Ovary (tissue), 9 donors: Measurements from ENCODE around the gene SEMA5A. TPM values are rescaled to one million over a fixed set of nuclear protein-coding genes. Genes with fewer than 3 reads are reported as not detected.

Experiments
- DNase-seq, 5 donors: peaks; one replicate each; pipeline ENCODE4 v3.0.0-alpha.2; 2019 to 2020
- H3K27ac ChIP-seq, 2 donors: fragments of 200-600 bp; one replicate each; pipeline versions ENCODE4 v1.5.1 to v1.8.0; 2019 to 2022
- H3K27me3 ChIP-seq: fragments of 200-600 bp; one replicate; pipeline ENCODE4 v1.8.0; 2022
- H3K36me3 ChIP-seq: fragments of 200-600 bp; sonication (generic); one replicate; pipeline ENCODE4 v1.5.1; 2019
- H3K4me1 ChIP-seq: one replicate; pipeline ENCODE4 v1.8.1; 2013; ENCODE audit warnings: mild to moderate bottlenecking, moderate library complexity; ENCODE audit not compliant: insufficient read depth
- H3K4me3 ChIP-seq: fragments of 200-600 bp; sonication (generic); one replicate; pipeline ENCODE4 v1.5.1; 2017
- H3K9me3 ChIP-seq, 2 donors: fragments of 200-600 bp in 1 of 2; sonication (generic) in 1 of 2; one replicate each; pipeline versions ENCODE4 v1.5.1 to v1.8.1; 2013 to 2019; ENCODE audit warnings: mild to moderate bottlenecking in 1 of 2, moderate library complexity in 1 of 2
- CTCF ChIP-seq, 3 donors: fragments of 450-650 bp in 2 of 3; fragments of 200-600 bp in 1 of 3; IDR thresholded peaks; one replicate each; pipeline versions ENCODE4 v1.5.1 to v1.8.0; 2016 to 2022; ENCODE audit warnings: antibody characterized with exemption in 3 of 3, mild to moderate bottlenecking in 1 of 3
- EP300 ChIP-seq: sonication (generic); formaldehyde crosslinking; IDR thresholded peaks from one replicate; pipeline ENCODE4 v1.6.1; 2017; ENCODE audit warnings: antibody characterized with exemption
- POLR2A ChIP-seq: fragments of 450-650 bp; IDR thresholded peaks from one replicate; pipeline ENCODE4 v1.6.1; 2017; ENCODE audit warnings: antibody characterized with exemption, mild to moderate bottlenecking, moderate library complexity
- WGBS, 3 donors: extraction: QIAGEN DNeasy Blood & Tissue Kit in 1 of 3; methylation state at CpG; one replicate each; pipeline versions ENCODE4 v1.1.5 to v1.1.7; 2013 to 2017; 5-methylcytosine and 5-hydroxymethylcytosine counted together
- intact Hi-C, 4 donors: fragments of 100-400 bp; cut with DNase I; formaldehyde crosslinking; loops; one replicate each; pipeline versions ENCODE4 v1.11.0 to v1.15.1; 2022 to 2023
- polyA plus RNA-seq, 2 donors: library from polyadenylated mRNA; stranded (reverse); fragments of 200-250 nt in 1 of 2; fragments of 350-450 nt in 1 of 2; fragmentation: Illumina TruSeq in 1 of 2; extraction: RNeasy Lipid Tissue Mini Kit (QIAGEN cat#74804) in 1 of 2; gene quantifications; one replicate each; pipeline ENCODE4 v1.2.3, GENCODE V29; 2013 to 2014
- total RNA-seq, 7 donors: library from RNA; depleted of rRNA in 2 of 7; stranded (reverse); fragments of >200 nt in 2 of 7; fragmentation: NEBNext Ultra II Directional in 3 of 7; extraction: Animal tissue kit (Norgen Biotek cat#: 25700) in 3 of 7; gene quantifications; one replicate each; pipeline versions ENCODE4 v1.1.0 to v1.2.4, GENCODE V29; 2016 to 2023
- donor health status: DM: no; HTN: no; CAD: no; lungs with moderate emphysema.
- donor health status: DM: no; HTN: no; CAD: no.
- donor health status: Bipolar disorder and iron deficiency.
- donor health status: DM: yes; HTN: yes; CAD: no.
- donor health status: DM: no; HTN: no; CAD: no.
- donor health status: DM: yes; HTN: yes; CAD: no.

SEMA5A gene
- total and polyA plus RNA-seq, 9 donors: 2.0 to 6.6 (median 4.3) TPM

- no peak for DNase-seq
- intact Hi-C loops: loop anchor here in 1 of 4 donors (10.0 kb wide), 1 partner anchor 131 kb away; no protein-coding TSS in a partner anchor
- Histone ChIP-seq H3K27me3 (no peaks in the 10 kb centered on the region), H3K36me3 (no peaks in the 10 kb centered on the region), H3K9me3 (no peaks in the 10 kb centered on the region), H3K4me1 (no peaks in the 10 kb centered on the region), H3K4me3 (no peak overlapping the region), H3K27ac (no peak overlapping the region)
- TF ChIP-seq POLR2A (no peak), EP300 (no peak), CTCF (IDR thresholded peaks at IDR 0.05) (no peak)
- WGBS, 3 donors: 72 to 75% (median 74%) methylated on average over 4 of the region's 4 CpGs
Observed at GRCh38 chr5:9374025-9374424, 171.8 kb downstream of the SEMA5A start.

- no peak for DNase-seq
Observed at GRCh38 chr5:9373571-9373970, 172.3 kb downstream of the SEMA5A start.

DNA sequence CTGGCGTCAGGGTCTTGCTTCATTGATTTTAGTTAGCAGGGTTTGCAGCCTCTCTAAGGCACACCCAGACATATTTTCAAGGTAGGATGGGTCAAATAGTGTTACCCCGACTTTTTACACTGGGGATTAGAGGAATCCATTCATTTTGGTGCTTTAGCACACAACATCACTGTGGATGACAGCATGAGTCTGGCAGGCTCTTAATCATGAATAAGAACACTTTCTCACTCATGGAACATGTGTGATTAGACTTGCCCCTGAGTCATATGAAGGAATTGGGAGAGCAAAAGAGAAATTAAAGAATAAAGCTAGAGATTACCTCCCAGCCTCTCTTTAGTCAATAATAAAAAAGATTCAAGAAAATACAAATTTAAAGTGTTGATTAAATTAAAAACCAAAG lies 175.6 kb downstream of the SEMA5A start:
- TF ChIP-seq CTCF (IDR thresholded peaks at IDR 0.05) (no peak), POLR2A (no peak)

More at GRCh38 chr5:9373571-9373970, 172.3 kb downstream of the SEMA5A start:
- Histone ChIP-seq H3K4me3 (no peak overlapping the region), H3K36me3 (no peaks in the 10 kb centered on the region), H3K27me3 (no peaks in the 10 kb centered on the region), H3K27ac (no peak overlapping the region), H3K9me3 (no peaks in the 10 kb centered on the region), H3K4me1 (no peaks in the 10 kb centered on the region)
- TF ChIP-seq CTCF (IDR thresholded peaks at IDR 0.05) (no peak), POLR2A (no peak), EP300 (no peak)
- intact Hi-C loops: loop anchor here in 1 of 4 donors (10.0 kb wide), 1 partner anchor 131 kb away; no protein-coding TSS in a partner anchor
- 89 to 98% (median 94%) methylated on average over 2 of the region's 2 CpGs for WGBS, 3 donors

DNA sequence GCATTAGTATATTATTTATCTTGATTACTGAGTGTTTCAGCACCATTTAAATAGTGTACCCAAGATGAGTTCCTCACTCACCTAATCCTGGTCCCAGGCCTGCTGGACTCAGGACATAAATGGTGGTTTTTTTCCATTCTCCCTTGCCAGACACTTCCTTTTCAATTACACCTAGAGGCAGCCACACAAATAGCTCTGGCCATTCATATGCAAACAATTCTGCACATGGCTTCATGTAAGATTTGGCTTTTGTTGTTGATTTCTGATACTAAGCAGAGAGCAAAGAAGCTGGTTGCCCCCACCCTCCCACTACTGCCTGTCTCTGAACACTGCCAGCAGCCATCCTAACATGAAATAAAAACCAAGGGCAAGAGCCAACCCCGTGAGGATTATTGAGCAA lies 180.4 kb downstream of the SEMA5A start:
- 69 to 83% (median 73%) methylated on average over 1 of the region's 1 CpG for WGBS, 3 donors
- intact Hi-C loops: no loop called here

More for the DNA sequence above, 175.6 kb downstream of the SEMA5A start:
- 89 to 97% (median 93%) methylated on average over 2 of the region's 2 CpGs for WGBS, 3 donors
- no peaks in the 10 kb centered on the region for H3K27me3 ChIP-seq
- intact Hi-C loops: loop anchor here in 1 of 4 donors (10.0 kb wide), 1 partner anchor 135 kb away; no protein-coding TSS in a partner anchor
- H3K9me3 ChIP-seq: no peaks in the 10 kb centered on the region
- no peak overlapping the region for H3K27ac ChIP-seq
- no peaks in the 10 kb centered on the region for H3K4me1 ChIP-seq
- DNase-seq: no peak
- no peaks in the 10 kb centered on the region for H3K36me3 ChIP-seq
- H3K4me3 ChIP-seq: no peak overlapping the region

More for the DNA sequence above, 180.4 kb downstream of the SEMA5A start:
- Histone ChIP-seq H3K27me3 (no peaks in the 10 kb centered on the region), H3K36me3 (no peaks in the 10 kb centered on the region), H3K9me3 (no peaks in the 10 kb centered on the region), H3K4me3 (no peak overlapping the region), H3K4me1 (no peaks in the 10 kb centered on the region), H3K27ac (no peak overlapping the region)
- DNase-seq: no peak
- no peak for TF ChIP-seq POLR2A
- no peak for TF ChIP-seq EP300
- TF ChIP-seq CTCF (IDR thresholded peaks at IDR 0.05): no peak
